SK-N-SH (cell line): Measurements from ENCODE around the gene C21orf91. TPM values are rescaled to one million over a fixed set of nuclear protein-coding genes. Genes with fewer than 3 reads are reported as not detected.

Experiments used
- CTCF ChIA-PET: fragments of 300-600, 350-600 bp; formaldehyde crosslinking; extraction: SDS; loops from one replicate; lab custom pipeline; 2021; lab: Yijun Ruan, JAX
- POLR2A ChIA-PET: fragments of 350-600 bp; sonication (Branson Sonifier 250); formaldehyde crosslinking; extraction: SDS; loops from one replicate; lab custom pipeline; 2020; ENCODE audit warnings: antibody characterized with exemption, inconsistent platforms; lab: Yijun Ruan, JAX
- DNase-seq: peaks from one replicate; pipeline ENCODE4 v3.0.0; 2012
- H2AFZ ChIP-seq: fragments of 200-600 bp; sonication (generic); 2 replicates; pipeline ENCODE4 v1.8.1; 2016; ENCODE audit warnings: antibody characterized with exemption, mild to moderate bottlenecking, low read depth
- H3F3A ChIP-seq: fragments of 200-600 bp; sonication (generic); replicated peaks from 2 replicates; pipeline ENCODE3; 2016; ENCODE audit warnings: antibody characterized with exemption, mild to moderate bottlenecking; ENCODE audit not compliant: insufficient read depth
- H3K27ac ChIP-seq, 2 experiments: fragments of 200-500 bp in 1 of 2; fragments of 200-600 bp in 1 of 2; sonication (Bioruptor generic) in 1 of 2; sonication (generic), shearing (Covaris generic) in 1 of 2; 2 replicates each; pipeline versions ENCODE4 v1.5.1 to v1.6.1; 2014 to 2016; ENCODE audit warnings: low read depth in 2 of 2, inconsistent platforms in 1 of 2, low read length in 1 of 2, mild to moderate bottlenecking in 1 of 2, mixed read lengths in 1 of 2
- H3K27me3 ChIP-seq: fragments of 200-600 bp; sonication (generic), shearing (Covaris generic); 2 replicates; pipeline ENCODE4 v1.6.1; 2016; ENCODE audit warnings: mixed run types; ENCODE audit not compliant: insufficient read depth
- H3K36me3 ChIP-seq, 2 experiments: fragments of 200-500 bp in 1 of 2; fragments of 200-600 bp in 1 of 2; sonication (Bioruptor generic) in 1 of 2; sonication (generic) in 1 of 2; replicated peaks in 1 of 2; 2 replicates each; pipeline versions ENCODE3 to v1.5.1; 2014 to 2016; ENCODE audit warnings: low read length in 1 of 2, mild to moderate bottlenecking in 1 of 2; ENCODE audit not compliant: insufficient read depth in 2 of 2, control insufficient read depth in 1 of 2
- H3K4me1 ChIP-seq, 2 experiments: fragments of 200-500 bp in 1 of 2; fragments of 200-600 bp in 1 of 2; sonication (Bioruptor generic) in 1 of 2; sonication (generic), shearing (Covaris generic) in 1 of 2; 2 replicates each; pipeline versions ENCODE4 v1.5.1 to v1.6.1; 2014 to 2016; ENCODE audit warnings: low read depth in 1 of 2, low read length in 1 of 2, mixed run types in 1 of 2; ENCODE audit not compliant: insufficient read depth in 2 of 2, control insufficient read depth in 1 of 2
- H3K4me2 ChIP-seq: fragments of 200-600 bp; sonication (generic), shearing (Covaris generic); 2 replicates; pipeline ENCODE4 v1.6.1; 2017; ENCODE audit warnings: mixed run types
- H3K4me3 ChIP-seq, 2 experiments: fragments of 200-500 bp in 1 of 2; fragments of 200-600 bp in 1 of 2; sonication (Bioruptor generic) in 1 of 2; sonication (generic), shearing (Covaris generic) in 1 of 2; 2 replicates each; pipeline versions ENCODE4 v1.5.1 to v1.8.1; 2014 to 2016; ENCODE audit warnings: low read depth in 2 of 2, inconsistent platforms in 1 of 2, low read length in 1 of 2, mild to moderate bottlenecking in 1 of 2, mixed read lengths in 1 of 2, moderate library complexity in 1 of 2
- H3K79me2 ChIP-seq: fragments of 200-600 bp; sonication (generic); 2 replicates; pipeline ENCODE4 v1.8.1; 2017; ENCODE audit warnings: mild to moderate bottlenecking; ENCODE audit not compliant: insufficient read depth
- H3K9ac ChIP-seq: fragments of 200-600 bp; sonication (generic); 2 replicates; pipeline ENCODE4 v1.6.1; 2017; ENCODE audit warnings: mixed run types
- H3K9me2 ChIP-seq: fragments of 200-600 bp; sonication (generic); 2 replicates; pipeline ENCODE4 v1.6.1; 2017; ENCODE audit warnings: mixed run types
- H3K9me3 ChIP-seq: fragments of 200-600 bp; sonication (generic); 2 replicates; pipeline ENCODE4 v1.6.1; 2017; ENCODE audit warnings: mixed run types, mild to moderate bottlenecking, moderate library complexity
- H4K20me1 ChIP-seq: fragments of 200-600 bp; sonication (generic); 2 replicates; pipeline ENCODE4 v1.6.1; 2017; ENCODE audit warnings: mild to moderate bottlenecking, mixed run types; ENCODE audit not compliant: insufficient read depth
- CHD2 ChIP-seq: fragments of 150-350 bp; IDR thresholded peaks from 2 replicates; pipeline ENCODE4 v1.6.1; 2018; ENCODE audit warnings: low read length; ENCODE audit not compliant: partially characterized antibody
- ELF1 ChIP-seq: IDR thresholded peaks from 2 replicates; pipeline ENCODE4 v1.4.0; 2012
- EZH2phosphoT487 ChIP-seq: fragments of 200-600 bp; sonication (generic); IDR thresholded peaks from 2 replicates; pipeline ENCODE4 v1.6.1; 2017; ENCODE audit warnings: low read depth, mixed run types, mild to moderate bottlenecking, antibody characterized with exemption, moderate library complexity, borderline replicate concordance
- FOSL2 ChIP-seq: IDR thresholded peaks from 2 replicates; pipeline ENCODE4 v1.4.0; 2012; ENCODE audit warnings: low read depth, mild to moderate bottlenecking, moderate library complexity, borderline replicate concordance
- IRF3 ChIP-seq: fragments of 150-350 bp; IDR thresholded peaks from 2 replicates; pipeline ENCODE4 v1.6.1; 2016; ENCODE audit warnings: mild to moderate bottlenecking, low read depth, low read length
- MEF2A ChIP-seq: IDR thresholded peaks from 2 replicates; pipeline ENCODE4 v1.4.0; 2012; ENCODE audit warnings: low read depth, borderline replicate concordance
- NFIC ChIP-seq: IDR thresholded peaks from 2 replicates; pipeline ENCODE4 v1.4.0; 2012; ENCODE audit warnings: borderline replicate concordance
- NRF1 ChIP-seq: IDR thresholded peaks from 2 replicates; pipeline ENCODE4 v1.6.1; 2012; ENCODE audit warnings: low read depth, mild to moderate bottlenecking, low read length
- SIN3A ChIP-seq: IDR thresholded peaks from 2 replicates; pipeline ENCODE4 v1.6.1; 2012; ENCODE audit warnings: low read depth, mild to moderate bottlenecking, low read length, moderate library complexity, borderline replicate concordance
- TAF1 ChIP-seq: IDR thresholded peaks from 2 replicates; pipeline ENCODE4 v1.6.1; 2012; ENCODE audit warnings: low read depth, mild to moderate bottlenecking, low read length, moderate library complexity, borderline replicate concordance
- USF1 ChIP-seq: IDR thresholded peaks from 2 replicates; pipeline ENCODE4 v1.4.0; 2012; ENCODE audit warnings: low read depth, borderline replicate concordance
- ZBTB33 ChIP-seq: IDR thresholded peaks from 2 replicates; pipeline ENCODE4 v1.4.0; 2012; ENCODE audit warnings: low read depth, borderline replicate concordance
- WGBS: methylation state at CpG from one replicate; pipeline ENCODE4 v1.1.6; 2017; ENCODE audit warnings: low lambda C conversion rate; 5-methylcytosine and 5-hydroxymethylcytosine counted together
- polyA plus RNA-seq, 3 experiments: library from polyadenylated mRNA; depleted of rRNA; stranded (reverse); fragments of >200 nt; gene quantifications; 2 replicates each; pipeline ENCODE4 v1.2.3, GENCODE V29; 2012

The C21orf91 gene
- polyA plus RNA-seq, 1 of the 3 experiments (the other 2 are of a cell fraction): 2.2 TPM

GRCh38 chr21:17745086-17745485 is 74.1 kb downstream of the C21orf91 start:
- no peaks in the 10 kb centered on the region for H3K9me3 ChIP-seq
- POLR2A ChIA-PET: no interaction called here

More at GRCh38 chr21:17745086-17745485, 74.1 kb downstream of the C21orf91 start:
- Histone ChIP-seq H3K4me3 (no peak overlapping the region), H3K9ac (no peak overlapping the region), H2AFZ (no peak overlapping the region), H3K36me3 (no peaks in the 10 kb centered on the region), H3K79me2 (no peaks in the 10 kb centered on the region), H3K9me2 (no peaks in the 10 kb centered on the region), H4K20me1 (no peaks in the 10 kb centered on the region), H3K4me1 (no peaks in the 10 kb centered on the region), H3K4me2 (no peak overlapping the region), H3K27me3 (no peaks in the 10 kb centered on the region), H3F3A (no peaks in the 10 kb centered on the region), H3K27ac (no peak overlapping the region)
- CTCF ChIA-PET: no interaction called here
- TF ChIP-seq TAF1: no peak
- no peak for TF ChIP-seq IRF3
- no peak for TF ChIP-seq EZH2phosphoT487
- TF ChIP-seq CHD2: no peak
- TF ChIP-seq ELF1: no peak
- no peak for TF ChIP-seq NRF1
- TF ChIP-seq SIN3A: no peak
- TF ChIP-seq ZBTB33: no peak
- no peak for TF ChIP-seq FOSL2
- no peak for TF ChIP-seq NFIC
- no peak for TF ChIP-seq USF1
- TF ChIP-seq MEF2A: no peak
- WGBS: 40% methylated on average over 6 of the region's 6 CpGs
- no peak for DNase-seq
